K562 (cell line): ENCODE results near the gene TJAP1. TPM values are rescaled to one million over a fixed set of nuclear protein-coding genes. Genes with fewer than 3 reads are reported as not detected.

Experiments
- CUX1 ChIP-seq: fragments of 200-800 bp; sonication (Bioruptor generic); IDR thresholded peaks from 2 replicates; pipeline ENCODE4 v1.6.1; 2016; ENCODE audit warnings: missing genetic modification characterization, missing compliant biosample characterization
- E2F5 ChIP-seq: sonication (generic); formaldehyde crosslinking; IDR thresholded peaks from 2 replicates; pipeline ENCODE4 v1.8.0; 2022; ENCODE audit warnings: mild to moderate bottlenecking, missing genetic modification reagents
- FOXJ2 ChIP-seq: fragments of 200-800 bp; sonication (Bioruptor generic); IDR thresholded peaks from 2 replicates; pipeline ENCODE4 v1.6.1; 2016; ENCODE audit warnings: missing genetic modification characterization, missing compliant biosample characterization
- MLX ChIP-seq, 2 experiments: fragments of 450-650 bp in 1 of 2; sonication (generic) in 1 of 2; formaldehyde crosslinking; conservative IDR thresholded peaks; 2 replicates each; pipeline versions ENCODE4 v1.4.0 to v1.8.1; 2020 to 2022; ENCODE audit warnings: mild to moderate bottlenecking in 1 of 2, missing genetic modification reagents in 1 of 2
- PATZ1 ChIP-seq: fragments of 250-450 bp; sonication (Bioruptor Pico); IDR thresholded peaks from 2 replicates; pipeline ENCODE4 v1.5.0; 2020; ENCODE audit warnings: mild to moderate bottlenecking, borderline replicate concordance
- RREB1 ChIP-seq: fragments of 250-450 bp; sonication (Bioruptor Pico); IDR thresholded peaks from 2 replicates; pipeline ENCODE4 v1.4.0; 2020
- SMAD4 ChIP-seq: fragments of 250-450 bp; sonication (Bioruptor Pico); conservative IDR thresholded peaks from 2 replicates; pipeline ENCODE4 v1.8.0; 2021; ENCODE audit warnings: inconsistent platforms, mild to moderate bottlenecking, moderate library complexity
- U2AF2 ChIP-seq: fragments of 200-400 bp; formaldehyde crosslinking; optimal IDR thresholded peaks from 2 replicates; pipeline ENCODE3; 2017; ENCODE audit warnings: low read depth, mild to moderate bottlenecking, low read length
- ZNF175 ChIP-seq: fragments of 200-800 bp; sonication (Bioruptor generic); IDR thresholded peaks from 2 replicates; pipeline ENCODE4 v1.6.1; 2016; ENCODE audit warnings: low read depth, mild to moderate bottlenecking, missing genetic modification characterization, missing compliant biosample characterization
- ZNF347 ChIP-seq: fragments of 450-650 bp; formaldehyde crosslinking; IDR thresholded peaks from 2 replicates; pipeline ENCODE4 v1.4.0; 2020; ENCODE audit warnings: low read depth, mild to moderate bottlenecking, moderate library complexity
- polyA plus RNA-seq, 8 experiments: library from polyadenylated mRNA; depleted of rRNA in 4 of 8; stranded (reverse) in 5 of 8; unstranded in 3 of 8; fragments of >200 nt; fragmentation: Nextera tagmentation in 2 of 8; fragmentation: Illumina TruSeq in 1 of 8; extraction: Ambion mirVana in 2 of 8; extraction: Trizol in 1 of 8; gene quantifications; 2 replicates each; pipeline versions ENCODE4 v1.2.1 to v1.2.3, GENCODE V29; 2011 to 2014; ENCODE audit warnings: inconsistent platforms in 1 of 8, missing spikeins in 1 of 8
- total RNA-seq, 7 experiments: library from RNA; depleted of rRNA in 6 of 7; stranded (reverse); fragments of >200 nt in 6 of 7; fragmentation: Illumina TruSeq in 2 of 7; extraction: Trizol in 2 of 7; gene quantifications; 2 replicates each; pipeline versions ENCODE4 v1.2.1 to v1.2.3, GENCODE V29; 2011 to 2021; ENCODE audit warnings: low replicate concordance in 1 of 7

TJAP1 gene
- total and polyA plus RNA-seq, 9 of the 15 experiments (the other 6 are each of a cell fraction or from before 2014, with no cell fraction given), result 0.06 to 35.8 (median 16.2) TPM

GRCh38 chr6:43516697-43517504 lies 39.5 kb downstream of the TJAP1 start, which contains the start of the genes POLR1C and YIPF3 (continued):
- TF ChIP-seq RREB1 (CRISPR knock-in tag) (no peak), CUX1 (no peak), ZNF175 (CRISPR knock-in tag) (no peak), ZNF347 (CRISPR knock-in tag) (no peak), U2AF2 (no peak), MLX (CRISPR knock-in tag; conservative IDR thresholded peaks at IDR 0.05) (0 out of 4 replicates have a peak, but pooled peaks of 1 of the 2 experiments have one; percentile 67), FOXJ2 (tag) (peak; percentile 92), SMAD4 (CRISPR knock-in tag) (no peak), E2F5 (CRISPR knock-in tag) (0 out of 2 replicates have a peak, but pooled peaks have one; percentile 61), PATZ1 (CRISPR knock-in tag) (no peak)
